HL-60 (cell line): ENCODE data around the gene TSPAN31.

Experiments used
- POLR2AphosphoS5 ChIP-seq: IDR thresholded peaks from 2 replicates; pipeline ENCODE4 v1.6.1; 2012; ENCODE audit warnings: low read depth
- TF ChIP-seq, protein P1 (sequence below): IDR thresholded peaks from one replicate; pipeline ENCODE4 v1.5.1; 2011; ENCODE audit warnings: low read length, control low read depth, inconsistent platforms; ENCODE audit not compliant: insufficient read depth

GRCh38 chr12:57752668-57753000 is 7.8 kb downstream of the TSPAN31 start:
- TF ChIP-seq, protein P1, sequence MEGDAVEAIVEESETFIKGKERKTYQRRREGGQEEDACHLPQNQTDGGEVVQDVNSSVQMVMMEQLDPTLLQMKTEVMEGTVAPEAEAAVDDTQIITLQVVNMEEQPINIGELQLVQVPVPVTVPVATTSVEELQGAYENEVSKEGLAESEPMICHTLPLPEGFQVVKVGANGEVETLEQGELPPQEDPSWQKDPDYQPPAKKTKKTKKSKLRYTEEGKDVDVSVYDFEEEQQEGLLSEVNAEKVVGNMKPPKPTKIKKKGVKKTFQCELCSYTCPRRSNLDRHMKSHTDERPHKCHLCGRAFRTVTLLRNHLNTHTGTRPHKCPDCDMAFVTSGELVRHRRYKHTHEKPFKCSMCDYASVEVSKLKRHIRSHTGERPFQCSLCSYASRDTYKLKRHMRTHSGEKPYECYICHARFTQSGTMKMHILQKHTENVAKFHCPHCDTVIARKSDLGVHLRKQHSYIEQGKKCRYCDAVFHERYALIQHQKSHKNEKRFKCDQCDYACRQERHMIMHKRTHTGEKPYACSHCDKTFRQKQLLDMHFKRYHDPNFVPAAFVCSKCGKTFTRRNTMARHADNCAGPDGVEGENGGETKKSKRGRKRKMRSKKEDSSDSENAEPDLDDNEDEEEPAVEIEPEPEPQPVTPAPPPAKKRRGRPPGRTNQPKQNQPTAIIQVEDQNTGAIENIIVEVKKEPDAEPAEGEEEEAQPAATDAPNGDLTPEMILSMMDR: no peak
- TF ChIP-seq POLR2AphosphoS5: no peak
